MM.1S (cell line): ENCODE measurements around the gene ADAM11.

Experiments used
- EZH2 ChIP-seq: fragments of 300-600 bp; sonication (generic); optimal IDR thresholded peaks from 2 replicates; pipeline ENCODE3; 2017; ENCODE audit warnings: low read depth, mild to moderate bottlenecking, antibody characterized with exemption, low read length, mixed read lengths
- EZH2phosphoT487 ChIP-seq: fragments of 300-600 bp; sonication (generic); IDR thresholded peaks from 2 replicates; pipeline ENCODE4 v1.6.1; 2018; ENCODE audit warnings: antibody characterized with exemption, low read length
- TF ChIP-seq, protein P1 (sequence below): fragments of 300-600 bp; sonication (generic); IDR thresholded peaks from 2 replicates; pipeline ENCODE4 v1.5.1; 2016; ENCODE audit warnings: antibody characterized with exemption, low read length, mixed read lengths

DNA sequence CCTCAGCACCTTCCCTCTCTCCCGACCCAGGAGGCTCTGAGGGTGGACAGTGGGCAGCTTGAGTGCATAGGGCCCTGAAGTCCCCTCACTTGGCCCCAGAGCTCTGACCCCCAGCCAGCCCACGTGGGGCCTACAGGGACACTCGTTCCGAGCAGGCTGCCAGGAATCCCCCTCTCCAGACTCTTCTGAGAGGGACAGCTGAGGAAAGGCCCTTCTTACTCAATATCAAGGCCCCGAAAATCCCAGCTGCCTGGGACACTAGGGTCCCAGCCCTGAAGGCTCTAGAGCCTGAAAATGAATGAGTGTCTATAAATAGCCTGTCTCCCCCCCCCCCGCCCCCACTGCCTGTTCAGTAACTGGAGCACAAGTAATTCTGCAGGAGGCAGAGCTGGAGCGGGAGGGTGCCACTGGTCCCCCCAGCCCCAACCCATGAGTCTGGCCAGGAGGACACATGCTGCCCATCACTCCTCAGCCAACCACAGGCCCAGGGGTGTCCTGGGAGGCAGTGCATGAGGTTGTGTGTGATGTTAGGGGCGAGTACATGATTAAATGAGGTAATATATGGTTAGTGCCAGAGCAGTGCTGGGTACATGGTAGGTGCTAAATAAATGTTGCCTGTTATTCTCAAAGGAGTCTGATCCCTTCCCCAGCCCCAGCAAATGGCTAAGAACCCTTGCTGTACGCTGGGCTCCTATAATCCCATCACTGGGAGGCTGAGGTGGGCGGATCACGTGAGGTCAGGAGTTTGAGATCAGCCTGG, 11.6 kb downstream of the ADAM11 start:
- TF ChIP-seq, protein P1, sequence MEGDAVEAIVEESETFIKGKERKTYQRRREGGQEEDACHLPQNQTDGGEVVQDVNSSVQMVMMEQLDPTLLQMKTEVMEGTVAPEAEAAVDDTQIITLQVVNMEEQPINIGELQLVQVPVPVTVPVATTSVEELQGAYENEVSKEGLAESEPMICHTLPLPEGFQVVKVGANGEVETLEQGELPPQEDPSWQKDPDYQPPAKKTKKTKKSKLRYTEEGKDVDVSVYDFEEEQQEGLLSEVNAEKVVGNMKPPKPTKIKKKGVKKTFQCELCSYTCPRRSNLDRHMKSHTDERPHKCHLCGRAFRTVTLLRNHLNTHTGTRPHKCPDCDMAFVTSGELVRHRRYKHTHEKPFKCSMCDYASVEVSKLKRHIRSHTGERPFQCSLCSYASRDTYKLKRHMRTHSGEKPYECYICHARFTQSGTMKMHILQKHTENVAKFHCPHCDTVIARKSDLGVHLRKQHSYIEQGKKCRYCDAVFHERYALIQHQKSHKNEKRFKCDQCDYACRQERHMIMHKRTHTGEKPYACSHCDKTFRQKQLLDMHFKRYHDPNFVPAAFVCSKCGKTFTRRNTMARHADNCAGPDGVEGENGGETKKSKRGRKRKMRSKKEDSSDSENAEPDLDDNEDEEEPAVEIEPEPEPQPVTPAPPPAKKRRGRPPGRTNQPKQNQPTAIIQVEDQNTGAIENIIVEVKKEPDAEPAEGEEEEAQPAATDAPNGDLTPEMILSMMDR, result no peak
- no peak for TF ChIP-seq EZH2
- TF ChIP-seq EZH2phosphoT487, result no peak
